GM21447 (cell line): ENCODE results near the gene ZFP62.
A peak's percentile ranks its signal among the peaks of the same experiment; 100 is the strongest.
"Not testable (repeated sequence)": the region's sequence is repeated elsewhere in the genome, so short reads cannot be mapped to it uniquely, and the experiment has no call there.

Experiments used
- ATAC-seq: cut with Tn5 transposase; IDR thresholded peaks from one replicate; pipeline ENCODE4 v1.9.1; 2021; ENCODE audit not compliant: unreplicated experiment

ZFP62 gene

DNA sequence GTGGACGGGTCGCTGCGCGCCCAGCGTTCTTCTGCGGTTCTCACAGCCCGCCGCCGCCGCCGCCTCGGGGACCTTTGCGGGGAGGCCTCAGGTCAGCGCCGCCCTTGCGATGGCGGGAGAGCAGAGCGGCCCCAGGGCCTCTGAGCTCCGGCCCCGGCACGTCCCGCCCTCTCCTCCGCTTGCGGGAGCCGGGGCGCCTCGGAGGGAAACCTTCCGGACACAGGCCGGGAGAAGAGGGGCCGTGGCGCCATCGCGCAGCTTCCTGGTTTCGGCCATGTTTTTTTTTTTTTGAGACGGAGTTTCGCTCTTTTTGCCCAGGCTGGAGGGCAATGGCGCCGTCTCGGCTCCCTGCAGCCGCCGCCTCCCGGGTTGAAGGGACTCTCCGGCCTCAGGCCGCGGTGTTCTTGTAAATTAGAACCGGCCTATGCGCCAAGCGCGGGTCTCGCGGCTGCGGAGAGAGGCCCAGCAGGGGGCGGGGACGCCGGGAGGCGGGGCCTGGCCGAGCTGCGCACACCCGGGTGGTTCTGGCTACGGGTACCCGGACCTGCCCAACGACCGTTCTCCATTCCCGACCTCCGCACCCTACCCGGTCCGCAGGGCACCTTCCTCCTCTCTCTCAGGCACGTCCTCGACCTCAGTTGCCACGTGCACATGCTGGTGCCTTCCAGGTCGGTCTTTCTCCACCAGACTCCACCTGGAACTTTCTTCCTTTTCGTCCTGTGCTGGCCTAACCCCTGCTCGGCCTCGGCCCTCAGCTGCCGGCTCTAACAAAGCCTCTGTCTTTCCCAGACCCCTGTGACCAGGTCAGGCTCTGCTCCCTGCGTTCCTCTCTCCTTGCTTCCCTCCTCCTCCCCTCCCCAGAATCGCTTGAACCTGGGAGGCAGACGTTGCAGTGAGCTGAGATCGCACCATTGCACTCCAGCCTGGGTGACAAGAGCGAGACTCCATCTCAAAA, 29.7 kb downstream of the ZFP62 start:
- ATAC-seq: peak; percentile 71

DNA sequence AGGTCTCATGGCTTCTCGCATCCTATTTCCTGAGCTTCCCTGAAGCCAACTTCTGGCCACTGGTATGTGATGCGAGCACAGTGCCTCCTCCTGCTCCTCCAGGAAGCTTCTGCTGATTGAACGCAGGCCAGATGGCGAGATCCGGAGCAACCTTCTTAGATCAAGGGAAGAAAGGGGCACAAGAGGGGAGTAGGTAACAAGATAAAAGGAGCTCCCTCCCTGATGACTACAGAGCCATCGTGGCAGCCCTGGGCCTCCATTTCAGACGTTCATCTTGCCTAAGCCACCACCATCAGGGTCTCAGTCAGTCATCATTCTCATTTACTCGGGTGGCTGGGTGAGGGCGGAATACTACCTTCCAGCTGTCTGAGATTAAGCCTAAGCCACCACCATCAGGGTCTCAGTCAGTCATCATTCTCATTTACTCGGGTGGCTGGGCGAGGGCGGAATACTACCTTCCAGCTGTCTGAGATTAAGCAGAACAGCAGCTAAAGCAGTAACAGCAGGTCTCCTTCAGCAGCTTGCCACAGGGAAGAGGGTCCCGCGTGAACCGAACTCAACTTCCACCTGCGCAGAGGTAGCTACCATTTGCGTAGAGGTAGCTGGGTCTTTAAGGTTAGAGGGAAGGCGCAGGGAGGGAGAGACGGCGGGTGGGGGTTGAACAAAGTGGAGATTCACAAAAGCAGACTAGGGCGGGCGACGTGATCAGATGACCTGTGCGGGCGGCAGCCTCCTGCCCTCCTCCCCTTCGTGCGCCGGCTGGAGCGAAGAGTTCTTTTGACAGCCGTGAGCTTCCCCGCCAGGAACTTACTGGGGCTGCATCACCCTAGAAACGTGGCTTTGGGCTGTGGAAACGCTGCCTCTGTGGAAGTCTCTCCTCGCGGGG, 30.6 kb downstream of the ZFP62 start:
- ATAC-seq: peak; percentile 39

DNA sequence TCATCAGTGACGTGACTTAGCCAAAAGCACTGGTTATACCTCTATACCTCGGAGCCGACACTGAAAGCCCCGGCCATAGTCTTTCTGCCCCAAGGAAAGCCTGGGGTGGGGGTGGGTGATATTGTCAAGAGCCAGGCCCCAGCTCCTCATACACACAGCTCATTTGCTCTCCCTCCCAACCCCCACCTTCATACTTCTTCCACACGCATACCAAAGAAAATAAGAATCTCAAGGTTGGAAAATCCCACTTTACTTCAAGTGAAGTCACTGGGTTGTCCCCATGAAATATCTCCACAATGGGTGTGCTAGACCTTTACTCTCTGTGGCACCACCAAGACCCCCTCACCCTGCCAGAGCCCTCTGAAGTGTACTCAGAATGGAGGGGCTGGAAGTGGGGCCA, 31.4 kb downstream of the ZFP62 start:
- ATAC-seq: no peak

DNA sequence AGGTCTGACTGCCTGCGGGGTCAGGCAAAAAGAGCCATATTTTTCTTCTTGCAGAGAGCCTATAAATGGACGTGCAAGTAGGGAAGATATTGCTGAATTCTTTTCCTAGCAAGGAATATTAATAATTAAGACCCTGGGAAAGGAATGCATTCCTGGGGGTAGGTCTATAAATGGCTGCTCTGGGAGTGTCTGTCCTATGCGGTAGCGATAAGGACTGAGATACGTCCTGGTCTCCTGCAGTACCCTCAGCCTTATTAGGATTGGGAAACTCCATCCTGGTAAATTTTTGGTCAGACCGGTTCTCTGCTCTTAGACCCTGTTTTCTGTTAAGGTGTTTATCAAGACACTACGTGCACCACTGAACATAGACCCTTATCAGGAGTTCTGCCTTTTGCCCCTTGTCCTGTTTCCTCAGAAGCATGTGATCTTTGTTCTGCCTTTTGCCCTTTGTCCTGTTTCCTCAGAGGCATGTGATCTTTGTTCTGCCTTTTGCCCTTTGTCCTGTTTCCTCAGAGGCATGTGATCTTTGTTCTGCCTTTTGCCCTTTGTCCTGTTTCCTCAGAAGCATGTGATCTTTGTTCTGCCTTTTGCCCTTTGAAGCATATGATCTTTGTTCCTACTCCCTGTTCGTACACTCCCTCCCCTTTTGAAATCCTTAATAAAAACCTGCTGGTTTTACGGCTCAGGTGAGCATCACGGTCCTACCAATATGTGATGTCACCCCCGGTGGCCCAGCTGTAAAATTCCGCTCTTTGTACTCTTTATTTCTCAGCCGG, 32.1 kb downstream of the ZFP62 start:
- not testable (repeated sequence) for ATAC-seq

DNA sequence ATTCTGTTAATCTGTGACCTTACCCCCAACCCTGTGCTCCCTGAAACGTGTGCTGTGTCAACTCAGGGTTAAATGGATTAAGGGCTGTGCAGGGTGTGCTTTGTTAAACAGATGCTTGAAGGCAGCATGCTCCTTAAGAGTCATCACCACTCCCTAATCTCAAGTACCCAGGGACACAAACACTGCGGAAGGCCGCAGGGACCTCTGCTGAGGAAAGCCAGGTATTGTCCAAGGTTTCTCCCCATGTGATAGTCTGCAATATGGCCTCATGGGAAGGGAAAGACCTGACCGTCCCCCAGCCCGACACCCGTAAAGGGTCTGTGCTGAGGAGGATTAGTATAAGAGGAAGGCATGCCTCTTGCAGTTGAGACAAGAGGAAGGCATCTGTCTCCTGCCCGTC, 33.7 kb downstream of the ZFP62 start:
- not testable (repeated sequence) for ATAC-seq

DNA sequence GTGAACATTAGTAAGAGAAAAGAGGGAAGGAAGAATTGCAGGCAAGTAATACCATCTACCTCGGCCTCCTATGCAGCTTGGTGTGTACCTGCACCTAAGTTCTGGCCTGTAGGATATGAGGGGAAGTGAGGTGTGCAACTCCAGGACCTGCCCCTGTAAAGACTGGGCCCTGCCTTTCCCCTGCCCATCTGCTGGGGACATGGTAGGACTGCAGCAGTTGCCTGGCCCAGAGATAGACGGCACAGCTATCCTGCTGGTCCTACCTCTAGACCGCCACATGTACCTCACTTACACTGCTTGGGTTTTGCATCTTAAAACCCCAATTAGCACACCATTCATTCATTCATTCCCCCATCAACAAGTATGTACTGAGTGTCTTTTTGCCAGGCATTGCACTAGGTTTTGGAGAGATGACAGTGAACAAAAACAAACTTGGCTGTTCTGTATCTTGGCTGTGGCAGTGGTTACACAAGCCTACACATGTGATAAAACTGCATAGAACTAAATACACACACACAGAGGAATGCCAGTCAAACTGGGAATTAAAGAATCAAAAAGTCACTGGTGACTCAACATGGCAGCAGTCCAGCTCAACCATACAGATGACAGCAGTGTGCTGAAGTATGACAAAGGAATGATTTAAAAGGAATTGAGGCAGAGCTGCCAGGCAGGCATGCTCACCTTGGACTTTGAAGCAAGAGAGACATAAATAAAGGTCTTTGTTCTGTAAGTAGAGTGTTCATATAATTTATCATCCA, 35.1 kb downstream of the ZFP62 start:
- ATAC-seq: no peak

DNA sequence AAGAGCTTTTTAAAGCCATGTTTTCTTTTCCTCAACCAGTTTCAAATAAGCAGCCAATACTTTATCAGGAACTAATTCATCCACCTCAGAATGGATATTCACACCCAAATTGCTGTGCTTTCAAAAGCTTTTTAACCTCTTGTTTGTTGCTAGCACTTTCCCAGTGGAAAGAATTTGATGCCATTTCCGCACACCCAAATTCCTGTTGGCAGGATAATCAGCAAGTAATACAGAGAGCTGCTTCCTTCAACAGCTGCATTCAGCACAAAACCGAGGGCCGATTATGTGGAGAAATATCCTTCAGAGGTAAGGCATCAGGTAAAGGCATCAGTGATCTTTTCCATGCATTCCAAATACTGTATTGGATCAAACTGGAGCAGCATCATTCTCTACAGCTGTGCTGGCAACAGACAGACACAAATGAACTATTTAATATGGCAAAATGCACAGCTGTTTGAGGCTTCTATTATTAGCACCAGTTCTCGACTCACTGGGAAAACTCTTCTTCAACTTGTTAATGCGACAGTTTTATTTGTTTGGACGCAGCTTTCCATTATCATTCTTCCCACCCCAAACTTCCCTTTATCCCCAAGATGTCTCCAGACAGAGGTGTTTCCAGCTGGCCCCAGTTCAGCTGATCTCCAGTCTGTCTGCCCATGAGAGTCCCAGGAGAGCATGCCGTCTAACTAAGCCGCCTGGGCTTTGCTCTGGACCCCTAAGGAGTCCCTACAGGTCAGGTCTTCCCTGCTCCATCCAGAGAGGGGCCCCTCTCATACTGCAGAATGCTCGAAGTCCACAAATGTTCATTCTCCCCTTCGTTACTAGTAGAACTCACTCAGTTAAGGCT, 36.2 kb downstream of the ZFP62 start:
- ATAC-seq: no peak

DNA sequence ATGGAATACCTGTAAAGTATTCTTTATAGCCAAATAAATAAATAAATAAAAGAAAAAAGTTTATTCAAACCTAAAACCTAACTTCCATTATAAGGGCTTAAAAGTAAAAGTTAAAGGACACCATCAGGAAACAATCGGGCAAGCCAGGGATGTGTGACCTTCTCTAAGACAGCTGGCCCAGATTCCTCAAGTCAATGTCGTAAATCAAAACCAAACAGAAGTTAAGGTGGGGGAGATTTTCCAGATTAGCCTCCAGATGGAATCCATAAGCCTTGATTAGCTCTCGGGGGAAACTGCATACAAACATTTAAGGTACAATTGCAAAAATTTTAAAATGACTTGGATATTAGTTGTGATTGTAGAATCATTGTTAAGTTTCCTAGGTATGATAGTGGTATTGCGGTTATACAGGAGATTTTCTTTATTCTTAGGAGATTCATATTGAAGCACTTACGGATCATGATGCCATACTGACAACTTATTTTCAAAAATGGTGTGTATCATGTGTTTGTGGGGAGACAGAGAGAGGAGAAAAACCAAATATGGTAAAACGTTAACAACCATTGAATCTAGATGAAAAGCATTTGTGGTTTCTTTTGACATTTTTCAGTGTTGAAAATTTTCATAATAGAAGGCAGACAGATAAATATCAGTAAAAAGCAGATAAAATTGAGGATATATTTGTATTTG, 37.0 kb downstream of the ZFP62 start:
- no peak for ATAC-seq

DNA sequence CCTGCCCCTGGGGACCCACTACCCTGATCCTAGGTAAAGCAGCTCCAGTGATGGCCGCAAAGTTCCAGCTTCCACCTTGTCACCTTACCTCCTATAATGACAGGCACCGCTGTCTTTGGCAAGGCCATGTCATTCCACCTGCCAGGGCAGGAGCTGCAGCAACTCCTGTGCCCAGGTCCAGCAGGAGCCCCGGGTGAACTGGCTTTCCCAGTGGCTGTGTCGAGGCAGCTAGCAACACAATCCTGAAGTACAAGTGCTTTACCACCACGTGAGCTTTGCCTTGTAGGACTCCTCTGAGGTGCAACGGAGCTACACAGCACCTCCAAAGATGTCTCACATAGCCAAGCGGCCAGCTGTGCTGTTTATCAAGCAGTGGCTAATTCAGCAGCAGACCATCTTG, 37.7 kb downstream of the ZFP62 start:
- ATAC-seq: no peak

DNA sequence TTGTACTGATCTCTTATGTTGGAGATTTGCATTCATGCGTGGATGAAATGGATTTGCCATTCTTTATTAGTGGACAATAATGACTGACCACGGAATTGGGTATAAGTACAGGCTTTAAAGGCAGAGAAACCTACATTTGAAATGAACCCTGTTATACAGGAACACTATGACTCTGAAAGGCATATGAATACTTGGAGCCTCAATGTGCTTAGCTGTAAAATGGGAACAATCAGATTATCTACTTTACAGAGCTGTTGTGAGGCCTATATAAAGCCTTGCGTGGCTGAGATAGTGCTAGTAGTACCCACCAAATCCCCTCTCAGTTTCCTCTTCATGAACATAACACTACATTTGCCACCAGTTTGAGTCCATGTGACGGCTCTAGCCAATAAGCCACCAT, 39.5 kb downstream of the ZFP62 start:
- no peak for ATAC-seq

DNA sequence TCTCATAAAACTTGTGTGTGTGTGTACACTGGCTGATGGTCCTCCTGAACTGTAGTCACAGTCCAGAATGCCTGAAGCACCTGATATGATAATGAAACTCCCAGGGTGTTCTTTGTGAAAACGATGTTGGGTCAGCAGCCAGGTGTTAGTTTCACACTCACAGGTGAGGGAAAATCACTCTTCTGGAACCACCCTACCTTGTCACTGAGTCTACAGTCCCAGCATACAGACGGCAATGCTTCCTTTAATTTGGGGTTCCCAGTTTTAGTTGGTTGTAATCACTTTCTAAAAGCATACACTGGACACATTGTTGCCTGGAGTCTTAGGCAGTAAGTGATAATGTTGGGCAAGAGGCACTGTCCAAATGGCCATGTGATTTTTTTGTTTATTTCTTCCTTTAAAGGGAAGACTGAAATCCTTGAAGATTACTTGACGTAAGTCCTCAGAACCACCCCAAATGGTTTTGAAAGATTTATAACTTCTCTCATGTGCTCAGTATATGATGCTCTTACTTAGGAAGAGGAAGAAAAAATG, 40.2 kb downstream of the ZFP62 start:
- peak; percentile 71 for ATAC-seq

DNA sequence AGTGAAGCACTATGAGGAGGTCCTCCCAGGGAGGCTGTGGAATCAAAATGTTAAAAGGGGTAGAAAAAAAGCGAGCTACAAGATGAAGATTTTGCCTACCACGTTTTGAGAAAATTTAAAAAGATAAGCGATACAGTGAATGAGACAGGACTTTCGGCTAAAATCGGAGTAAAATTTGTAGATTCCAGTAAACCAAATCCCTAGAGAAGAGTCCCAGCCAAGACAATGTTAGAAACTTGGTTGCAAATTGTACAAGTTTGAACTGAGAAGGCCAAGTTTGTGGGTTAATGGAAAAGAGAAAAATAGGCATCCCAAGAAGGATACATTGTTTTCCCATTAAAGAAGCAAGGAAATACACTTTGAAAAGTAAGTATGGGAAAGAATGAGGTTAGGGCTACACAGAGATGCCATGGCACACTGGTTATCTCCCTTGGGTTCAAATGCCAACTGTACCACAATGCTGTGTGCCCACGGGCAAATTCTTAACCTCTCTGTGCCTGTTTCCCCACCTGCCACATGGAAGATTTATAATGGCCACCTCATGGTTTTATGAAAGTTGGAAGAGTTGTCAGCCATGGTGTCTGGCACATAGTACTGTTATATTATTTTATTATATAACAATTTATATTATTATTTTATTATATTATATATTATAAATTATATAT, 42.3 kb downstream of the ZFP62 start:
- ATAC-seq: no peak

DNA sequence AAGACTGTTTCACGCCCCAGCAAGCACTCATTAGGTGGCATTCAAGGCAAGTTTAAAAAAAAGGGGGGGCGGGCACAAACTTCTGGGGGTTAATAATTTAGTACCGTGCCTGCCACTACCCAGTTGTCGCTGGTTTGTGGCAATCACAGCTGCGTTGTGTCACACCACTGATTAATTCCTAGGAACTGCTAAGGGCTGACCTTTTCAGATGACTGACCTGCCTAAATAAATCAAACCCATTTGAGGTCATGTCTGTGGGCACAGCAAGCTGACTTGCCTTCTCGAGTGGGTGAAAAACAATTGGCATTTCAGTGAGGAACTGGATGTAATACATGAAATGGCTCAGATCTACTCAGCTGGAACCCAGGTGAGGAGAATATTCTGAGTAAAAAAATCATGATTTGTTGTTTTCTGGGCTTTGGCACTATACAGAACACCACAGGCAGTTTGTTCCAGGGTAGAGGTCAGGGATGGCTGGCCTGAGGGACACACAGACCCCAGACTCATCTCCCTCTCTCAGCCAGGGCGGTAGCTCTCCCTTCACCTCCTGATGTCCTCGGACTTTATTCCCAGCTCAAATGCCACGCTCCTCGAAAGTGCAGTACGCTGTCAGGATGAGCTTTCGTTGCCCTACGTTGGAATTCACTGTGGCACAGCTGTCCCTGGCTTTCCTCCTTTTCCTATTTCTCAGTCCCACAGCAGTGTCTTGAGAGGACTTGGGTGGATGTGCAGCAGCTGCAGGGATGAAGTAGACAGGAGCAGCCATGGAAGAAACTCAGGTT, 43.0 kb downstream of the ZFP62 start:
- no peak for ATAC-seq

DNA sequence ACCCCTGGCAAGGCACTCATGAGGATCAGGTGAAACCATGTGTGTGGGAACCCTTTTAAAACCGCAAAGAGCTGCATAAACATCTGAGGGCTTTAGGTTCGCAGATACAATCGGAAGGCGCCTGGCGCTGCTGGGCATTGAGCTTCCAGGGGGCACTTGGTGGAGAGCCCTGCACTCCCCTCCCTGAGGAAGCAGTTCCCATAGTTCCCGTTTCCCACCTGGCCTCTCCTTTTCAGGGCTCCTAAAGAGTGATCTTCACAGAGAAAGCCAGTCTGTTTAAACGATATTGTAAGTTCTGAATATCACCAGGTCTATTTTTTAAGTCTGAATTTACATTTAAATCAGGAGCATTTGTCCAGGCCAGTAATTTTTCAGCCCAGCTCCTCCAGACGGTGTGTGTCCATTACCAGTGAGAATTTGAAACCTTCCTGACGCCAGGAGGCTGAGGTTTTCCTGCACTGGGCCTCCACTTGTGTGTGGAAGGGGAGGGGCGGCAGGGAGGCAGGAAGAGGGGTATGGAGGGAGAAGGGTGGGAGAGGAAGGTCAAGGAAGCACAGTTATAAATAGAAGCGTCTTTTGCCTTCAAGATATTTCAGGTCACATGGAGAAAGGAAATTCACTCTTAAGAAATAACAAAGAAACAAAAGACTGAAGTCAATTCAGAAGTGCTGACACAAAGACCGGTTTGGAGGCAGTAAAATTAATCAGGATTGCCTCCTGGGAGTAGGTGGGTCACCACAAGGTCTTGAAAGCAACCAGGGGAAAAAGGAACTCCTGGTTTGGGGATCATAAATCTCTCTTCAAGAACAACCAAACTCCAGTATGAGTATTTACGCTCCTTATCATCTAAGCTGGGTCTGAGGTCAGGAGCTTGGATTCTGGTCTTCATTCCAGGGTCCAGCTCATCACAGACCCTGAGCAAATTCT, 44.2 kb downstream of the ZFP62 start:
- ATAC-seq: peak; percentile 36

DNA sequence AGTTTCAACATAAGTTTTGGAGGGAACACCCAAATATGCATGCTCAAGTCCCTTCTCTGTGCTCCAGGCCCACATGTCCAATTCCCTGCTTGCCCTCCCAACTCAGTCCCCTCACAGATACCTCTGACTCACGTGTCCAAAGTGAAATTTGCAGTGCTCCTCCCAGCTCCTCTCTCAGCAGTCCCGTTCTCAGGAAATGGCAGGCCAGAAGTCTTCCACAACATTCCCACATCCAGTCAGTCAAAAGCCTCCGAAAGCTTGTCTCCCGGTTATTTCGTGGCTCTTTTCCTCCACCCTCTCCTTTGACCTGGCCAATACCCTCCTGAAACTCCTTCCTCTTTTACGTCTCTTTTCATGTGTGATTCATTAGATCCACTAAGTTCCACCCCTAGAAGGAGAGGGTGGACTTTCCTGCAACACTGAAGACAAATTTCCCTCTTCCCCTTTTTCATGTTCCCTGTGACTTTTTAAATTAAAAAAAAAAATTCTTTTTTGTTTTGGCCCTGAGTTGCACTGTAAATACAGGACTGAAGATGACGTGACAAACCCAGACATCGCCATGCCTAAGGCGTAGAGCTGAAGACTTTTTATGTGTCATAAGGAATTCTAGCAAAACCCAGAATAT, 45.7 kb downstream of the ZFP62 start:
- no peak for ATAC-seq

DNA sequence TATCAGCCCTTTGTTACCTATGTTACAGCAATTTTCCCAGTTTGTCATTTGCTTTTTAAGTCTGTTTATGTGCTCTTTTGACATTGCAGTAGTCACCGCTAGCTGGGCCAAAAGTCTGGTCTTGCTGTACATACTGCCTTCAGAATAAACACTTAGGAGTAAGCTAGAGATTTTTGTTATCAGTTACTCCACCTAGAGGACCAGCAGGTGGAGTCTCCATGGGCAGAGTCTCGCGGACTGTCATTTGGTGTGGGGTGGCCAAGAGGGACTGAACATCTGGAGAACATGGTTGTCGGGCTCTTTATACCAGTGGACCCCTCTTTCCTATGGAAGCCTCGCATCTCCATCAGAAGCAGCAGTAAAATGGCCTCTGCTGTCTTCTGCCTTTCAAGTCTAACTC, 47.7 kb downstream of the ZFP62 start:
- no peak for ATAC-seq
